Stimulated activated CD4-positive, alpha-beta T cell treated with anti-CD3 and anti-CD28 coated beads, Interleukin-4, amount 100 ng/mL, for 1 hour (primary cell): ENCODE data around the gene RAPGEF6.
"Not testable (repeated sequence)": the region's sequence is repeated elsewhere in the genome, so short reads cannot be mapped to it uniquely, and the experiment has no call there.

ENCODE experiments used
- DNase-seq: peaks from one replicate; pipeline ENCODE4 v3.0.0-alpha.2; 2020

RAPGEF6 gene

DNA sequence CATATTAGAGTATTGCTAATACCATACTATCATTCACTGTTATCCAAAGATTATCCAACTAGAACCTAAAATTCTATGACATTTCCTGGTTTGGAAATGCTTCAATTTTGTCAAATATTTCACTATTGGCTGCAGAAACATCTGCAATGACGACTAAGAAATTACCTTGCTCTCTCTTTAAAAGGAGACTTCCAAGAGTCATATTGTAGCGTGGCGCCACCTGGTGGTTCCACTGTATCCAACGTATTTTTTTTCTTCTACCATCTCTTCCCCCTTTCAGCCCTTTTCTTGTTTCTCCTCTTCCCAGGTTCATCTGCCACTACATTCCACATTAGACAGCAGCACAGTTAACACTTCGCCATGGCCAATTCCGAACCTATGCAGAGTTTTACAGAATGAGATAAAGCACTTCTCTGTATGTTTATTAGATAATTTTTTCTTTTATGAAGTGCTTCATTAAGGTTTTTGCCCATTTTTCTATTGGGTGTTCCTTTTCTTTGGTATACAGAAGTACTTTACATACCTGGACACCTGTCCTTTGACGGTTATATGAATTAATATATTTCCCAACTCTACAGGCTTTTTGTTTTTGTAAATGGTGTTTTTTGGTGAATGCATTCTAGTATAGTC is 217.7 kb downstream of the RAPGEF6 start:
- peak; percentile 86 for DNase-seq

DNA sequence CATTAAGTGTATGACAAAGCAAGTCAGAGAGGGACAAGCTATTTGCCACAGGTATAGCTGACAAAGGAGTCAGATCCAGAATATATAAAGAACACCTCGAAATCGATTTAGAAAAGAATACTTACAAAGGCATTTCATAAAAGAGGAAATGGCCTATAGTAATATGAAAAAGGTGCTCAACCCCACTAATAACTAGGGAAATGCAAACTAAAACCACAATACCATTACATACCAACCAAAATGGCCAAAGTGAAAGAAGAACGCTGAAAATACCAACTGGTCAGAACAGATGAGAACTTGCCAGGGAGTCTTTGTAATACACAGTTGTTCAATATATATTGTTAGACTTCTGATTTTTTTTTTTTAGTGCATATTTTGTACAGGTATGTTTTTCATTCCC is 218.3 kb downstream of the RAPGEF6 start:
- no peak for DNase-seq

DNA sequence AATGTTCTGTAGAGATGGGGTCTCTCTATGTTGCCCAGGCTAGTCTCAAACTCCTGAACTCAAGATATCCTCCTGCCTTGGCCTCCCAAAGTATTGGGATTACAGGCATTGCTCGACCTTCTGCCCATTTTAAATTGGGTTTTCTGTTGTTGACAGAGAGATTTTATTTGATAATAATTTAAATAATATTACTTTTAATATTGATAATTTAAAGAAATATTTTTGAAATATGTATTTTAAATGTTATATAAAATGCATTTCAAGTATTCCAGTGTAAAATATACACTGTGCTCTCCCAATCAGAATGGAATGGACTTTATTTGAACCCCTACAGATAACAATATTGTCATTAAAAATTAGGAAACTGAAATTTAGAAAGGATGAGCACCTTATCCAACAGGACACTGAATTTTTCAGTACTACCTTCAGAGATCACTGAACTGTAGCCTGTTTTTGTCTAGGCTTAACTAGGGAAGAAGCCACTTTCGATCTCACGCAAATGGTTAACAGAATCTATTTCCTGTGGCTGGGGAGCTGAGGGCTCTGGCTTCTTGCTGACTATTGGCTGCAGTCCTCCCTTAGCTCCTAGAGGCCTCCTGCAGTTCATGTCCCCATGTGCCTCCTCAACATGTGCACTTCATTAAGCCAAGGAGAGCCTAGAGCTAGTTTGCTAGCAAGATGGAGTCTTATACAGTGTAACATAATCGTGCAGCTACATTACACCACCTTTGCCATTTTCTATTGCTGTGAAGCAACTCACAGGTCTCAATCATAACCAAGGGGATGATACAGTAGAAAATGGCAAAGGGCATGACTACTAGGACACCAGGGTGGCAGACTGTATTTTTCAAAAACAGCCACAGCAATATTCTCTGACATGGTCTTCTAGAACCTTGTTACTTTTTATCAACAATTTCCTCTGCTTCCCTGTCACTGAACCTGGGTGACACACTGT is 221.1 kb downstream of the RAPGEF6 start:
- DNase-seq = no peak

DNA sequence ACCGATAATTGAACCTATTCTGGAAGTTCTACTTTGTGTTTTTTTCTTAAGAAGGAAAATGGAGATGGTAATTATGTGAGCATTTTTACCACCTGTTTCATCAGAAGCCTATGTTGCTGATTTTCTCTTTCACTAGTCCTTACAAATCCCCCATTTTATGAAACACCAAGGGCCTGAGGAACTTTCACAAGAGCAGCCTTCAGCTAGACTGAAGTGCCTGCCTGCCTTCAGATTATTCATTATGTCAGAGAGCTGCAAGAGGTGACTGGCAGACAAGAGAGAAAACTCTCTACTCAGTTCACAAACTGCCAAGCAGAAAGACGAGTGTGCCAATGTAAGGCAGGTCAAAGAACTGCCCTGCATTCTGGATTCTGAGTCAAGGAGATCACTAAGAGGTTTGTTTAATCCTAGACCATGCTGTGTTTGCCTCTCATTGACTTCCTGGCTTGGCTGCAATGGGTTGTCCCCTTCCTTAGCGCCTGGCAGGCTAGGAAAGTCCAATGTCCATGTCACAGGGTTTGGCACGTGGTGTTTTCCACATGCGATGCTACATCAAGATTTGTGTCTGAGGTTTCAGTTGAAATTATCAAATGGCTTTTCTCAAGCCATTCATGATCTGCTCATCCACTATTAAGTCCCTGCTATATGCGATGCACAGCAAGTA is 227.9 kb downstream of the RAPGEF6 start:
- DNase-seq = no peak

DNA sequence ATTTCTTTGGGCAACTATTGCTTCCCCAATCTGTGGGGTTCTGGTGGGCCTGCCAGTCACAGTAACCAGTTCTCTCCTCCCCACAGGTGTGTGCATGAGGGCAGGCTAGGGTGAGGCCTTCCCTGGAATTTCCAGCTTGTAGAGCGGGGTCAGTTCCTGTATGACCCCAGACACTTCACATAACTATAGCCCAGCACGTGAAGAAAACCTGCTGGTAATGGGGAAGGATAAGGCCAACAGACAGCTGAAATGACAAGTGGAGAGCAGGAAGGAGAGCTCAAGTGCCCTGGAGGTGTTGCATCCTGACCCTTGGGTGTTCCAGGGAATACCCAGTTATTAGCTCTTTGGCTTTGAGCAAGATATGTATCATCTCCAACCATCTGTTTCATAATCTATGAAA is 229.0 kb downstream of the RAPGEF6 start:
- DNase-seq = no peak

DNA sequence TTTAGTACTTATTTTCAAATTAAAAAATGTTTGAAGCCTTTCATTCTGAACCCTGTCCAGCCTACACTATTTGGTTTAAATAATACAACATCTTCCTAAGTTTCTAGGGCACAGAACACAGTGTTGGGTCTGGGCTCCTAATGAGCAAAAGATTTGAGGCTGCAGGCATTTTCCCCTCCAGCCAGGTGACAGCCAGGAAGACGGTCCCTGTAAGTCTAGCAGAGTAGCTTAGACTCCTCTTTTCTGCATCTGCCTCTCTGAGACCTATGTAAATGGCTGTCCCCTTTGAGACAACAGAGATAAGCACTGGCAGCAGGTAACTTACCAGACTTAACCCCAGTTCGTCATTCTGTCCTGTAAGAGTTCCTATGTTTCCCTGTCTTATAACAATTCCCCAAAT is 229.4 kb downstream of the RAPGEF6 start:
- no peak for DNase-seq

DNA sequence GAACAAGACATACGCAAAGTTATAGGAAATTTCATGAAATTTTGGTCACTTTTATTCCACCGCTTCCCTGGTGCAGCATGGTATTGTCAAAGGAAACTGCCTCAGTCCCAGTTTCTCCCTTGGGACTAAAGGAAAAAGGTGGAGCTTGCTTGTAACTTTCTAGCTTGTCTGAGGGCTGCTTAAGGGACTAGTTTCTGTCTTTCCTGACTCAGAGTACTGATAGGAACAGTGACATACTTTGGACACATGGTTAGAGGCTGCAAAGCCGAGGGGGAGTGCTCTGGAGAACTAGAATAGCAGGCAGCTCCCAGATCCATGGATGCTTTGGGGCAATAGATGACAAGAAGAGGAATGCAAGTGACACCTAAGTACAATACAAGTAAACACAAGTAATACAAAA is 234.4 kb downstream of the RAPGEF6 start:
- no peak for DNase-seq

DNA sequence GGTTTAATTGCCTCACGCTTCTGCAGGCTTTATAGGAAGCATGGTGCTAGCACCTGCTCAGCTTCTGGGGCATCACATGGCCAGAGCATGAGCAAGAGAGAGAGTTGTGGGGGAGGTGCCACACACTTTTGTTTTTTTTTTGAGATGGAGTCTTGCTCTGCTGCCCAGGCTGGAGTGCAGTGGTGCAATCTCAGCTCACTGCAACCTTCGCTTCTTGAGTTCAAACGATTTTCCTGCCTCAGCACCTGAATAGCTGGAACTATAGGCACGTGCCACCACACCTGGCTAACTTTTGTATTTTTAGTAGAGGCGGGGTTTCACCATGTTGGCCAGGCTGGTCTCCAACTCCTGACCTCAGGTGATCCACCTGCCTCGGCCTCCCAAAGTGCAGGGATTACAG is 236.0 kb downstream of the RAPGEF6 start:
- DNase-seq = not testable (repeated sequence)

DNA sequence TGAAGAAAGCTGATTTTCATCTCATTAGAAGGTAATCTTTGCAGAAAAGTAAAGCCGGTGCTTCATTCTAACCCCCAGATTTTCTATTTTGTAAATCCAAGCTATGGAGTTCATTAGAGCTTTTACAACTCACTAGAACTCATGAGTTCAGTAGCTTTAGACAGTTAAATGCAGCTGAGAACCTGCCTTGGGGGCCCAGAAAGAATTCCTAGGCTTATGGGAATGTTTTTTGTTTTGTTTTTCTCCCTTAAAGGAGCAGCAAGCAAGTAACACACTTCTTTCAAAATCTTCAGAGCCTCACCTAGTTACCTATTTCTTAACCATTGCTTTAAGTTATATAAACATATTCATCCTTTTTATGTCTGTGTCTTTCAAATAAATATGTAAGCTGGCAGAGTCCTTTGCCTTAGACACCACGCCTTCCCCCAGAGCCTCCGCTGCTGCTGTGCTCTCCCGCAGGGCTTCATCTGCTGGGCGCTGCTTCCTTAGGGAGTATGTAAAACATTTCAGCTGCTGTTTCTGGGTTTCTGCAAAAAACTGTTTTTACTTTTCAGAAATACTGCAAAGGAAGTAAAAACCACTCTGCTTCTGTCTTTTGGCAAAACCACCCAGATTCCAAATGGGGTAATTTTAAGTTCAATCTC is 238.3 kb downstream of the RAPGEF6 start:
- no peak for DNase-seq

DNA sequence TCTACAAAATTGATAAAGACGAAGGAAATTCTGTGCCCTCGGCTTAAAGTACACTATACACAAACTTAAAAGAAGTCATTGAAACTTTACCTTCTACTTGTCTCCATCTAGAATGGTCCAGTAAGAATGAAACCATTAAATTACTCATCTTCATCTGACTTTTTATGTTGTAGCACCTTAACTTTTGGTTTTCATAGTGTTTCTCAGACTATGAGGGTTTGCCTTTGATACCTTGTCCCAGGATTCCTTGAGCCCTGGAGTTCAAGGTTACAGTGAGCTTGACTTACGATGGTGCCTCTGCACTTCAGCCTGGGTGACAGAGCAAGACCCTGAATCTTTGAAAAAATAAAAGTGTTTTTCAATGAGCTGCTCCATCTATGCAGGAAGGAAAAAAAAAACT is 239.0 kb downstream of the RAPGEF6 start:
- no peak for DNase-seq

DNA sequence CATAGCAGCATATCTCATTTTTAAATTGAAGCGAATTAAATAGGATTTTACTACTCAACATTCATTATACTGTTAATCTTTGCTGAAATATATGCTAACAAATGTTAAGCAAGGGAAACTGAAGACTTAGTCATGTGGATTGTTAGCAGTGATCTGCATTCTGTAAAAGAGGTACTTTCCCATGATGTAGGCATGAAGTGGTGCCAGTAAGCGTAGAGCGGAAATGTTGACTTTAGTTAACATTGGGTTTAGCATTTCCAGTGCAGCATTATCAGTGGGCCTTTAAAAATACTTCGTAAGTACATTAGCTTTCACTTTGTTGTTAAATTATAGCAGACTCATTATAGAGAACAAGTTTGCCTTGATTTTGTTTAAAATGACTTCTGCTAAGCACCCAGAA is 240.9 kb downstream of the RAPGEF6 start:
- no peak for DNase-seq

DNA sequence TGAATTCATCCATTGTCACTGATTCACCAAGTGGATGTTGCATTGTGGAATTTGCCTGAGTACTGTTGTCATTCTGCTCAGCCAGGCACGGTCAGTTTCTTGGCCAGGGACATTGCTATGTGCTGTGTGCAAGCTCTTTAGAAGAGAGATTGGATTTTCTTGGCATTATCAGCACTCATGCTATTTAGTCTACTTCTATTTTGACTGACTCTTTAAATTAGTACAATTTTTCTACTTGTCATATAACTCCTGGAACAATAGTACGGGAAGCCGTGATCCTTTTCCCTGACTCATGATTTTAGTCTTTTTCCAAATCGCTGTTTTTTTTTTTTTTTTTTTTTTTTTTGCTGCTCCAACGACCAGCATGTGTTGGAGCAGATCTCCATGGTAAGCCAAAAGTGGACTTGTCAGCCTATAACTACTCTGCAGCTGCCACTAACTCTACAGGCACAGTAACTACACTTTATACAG is 241.5 kb downstream of the RAPGEF6 start:
- no peak for DNase-seq

DNA sequence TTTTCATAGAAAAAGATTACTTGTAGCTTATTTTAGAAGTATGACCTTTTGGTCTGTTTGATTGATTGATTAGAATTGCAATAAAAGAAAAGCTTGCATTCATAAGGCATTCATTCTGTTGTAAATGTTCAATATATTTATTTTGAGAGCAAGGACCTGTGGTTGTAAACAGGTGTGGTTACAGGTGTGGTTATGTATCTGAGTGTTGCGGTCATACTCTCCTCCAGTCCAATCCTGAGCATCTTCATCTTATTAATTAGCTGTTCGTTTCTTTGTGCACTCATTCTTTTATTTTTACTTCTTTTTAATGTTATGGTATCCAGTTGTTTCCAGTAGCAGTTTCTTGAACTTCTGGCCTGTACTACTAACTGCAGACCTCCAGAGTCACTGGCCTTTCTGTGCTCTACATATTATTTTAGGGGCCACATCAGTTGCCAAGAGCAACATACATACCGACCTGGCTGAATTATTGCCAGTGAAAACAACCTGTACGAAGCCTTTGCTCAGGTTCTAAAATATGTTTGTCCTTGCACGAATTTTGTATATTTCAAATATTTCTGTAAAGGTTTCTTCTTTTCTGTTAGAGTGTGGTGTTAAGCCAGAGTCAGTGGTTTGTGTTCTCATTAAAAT is 242.4 kb downstream of the RAPGEF6 start:
- no peak for DNase-seq

DNA sequence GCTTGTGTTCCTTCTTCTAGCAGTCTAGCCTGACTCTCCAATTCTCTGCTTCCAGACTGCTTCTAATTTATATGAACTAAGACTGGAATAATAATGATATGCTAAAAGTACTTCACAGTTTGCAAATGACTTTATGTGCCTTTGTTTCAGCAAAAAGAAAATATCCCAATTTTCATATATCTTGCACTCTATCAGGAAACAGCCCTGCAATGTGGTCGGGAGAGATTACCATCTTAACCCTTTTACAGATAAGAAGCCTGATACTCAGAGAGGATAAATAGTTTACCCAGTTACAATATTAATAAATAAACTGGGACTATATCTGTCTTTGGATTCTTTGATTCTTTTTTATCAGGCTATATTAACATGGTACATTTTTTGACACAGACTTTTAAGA is 245.2 kb downstream of the RAPGEF6 start:
- no peak for DNase-seq

DNA sequence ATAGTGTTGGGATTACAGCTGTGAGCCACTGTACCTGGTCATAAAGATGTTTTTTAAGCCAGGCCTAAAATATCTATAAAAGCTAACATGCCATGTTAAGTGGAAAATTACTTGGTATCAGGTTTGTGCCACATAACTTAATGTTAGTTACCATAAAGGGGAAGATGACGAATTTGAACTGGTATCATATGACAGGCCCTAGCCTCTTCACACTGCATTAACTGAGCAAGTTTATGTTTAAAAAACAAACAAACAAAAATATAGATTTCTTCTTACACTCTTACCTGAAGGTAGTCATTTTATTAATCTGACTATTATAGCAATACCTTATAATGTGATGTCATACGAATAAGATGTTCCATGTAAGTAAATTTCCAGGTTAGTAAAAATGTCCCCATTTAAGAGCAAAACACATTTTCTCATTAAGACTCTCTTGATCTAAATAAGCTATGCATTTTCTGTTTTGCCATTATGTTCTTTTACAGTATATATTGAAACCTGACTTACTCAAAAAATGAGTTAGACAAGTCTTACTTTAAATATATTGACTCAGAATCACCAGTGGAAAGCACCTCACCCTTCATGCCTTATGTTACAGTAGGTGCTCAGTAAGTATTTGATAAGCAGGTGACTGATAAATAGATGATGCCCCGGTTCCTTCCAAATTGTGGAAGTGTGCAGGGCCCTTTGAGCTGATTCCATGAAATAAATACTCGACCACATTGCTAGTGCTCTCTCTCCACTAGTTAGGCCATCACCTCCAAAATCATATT is 245.7 kb downstream of the RAPGEF6 start:
- no peak for DNase-seq

DNA sequence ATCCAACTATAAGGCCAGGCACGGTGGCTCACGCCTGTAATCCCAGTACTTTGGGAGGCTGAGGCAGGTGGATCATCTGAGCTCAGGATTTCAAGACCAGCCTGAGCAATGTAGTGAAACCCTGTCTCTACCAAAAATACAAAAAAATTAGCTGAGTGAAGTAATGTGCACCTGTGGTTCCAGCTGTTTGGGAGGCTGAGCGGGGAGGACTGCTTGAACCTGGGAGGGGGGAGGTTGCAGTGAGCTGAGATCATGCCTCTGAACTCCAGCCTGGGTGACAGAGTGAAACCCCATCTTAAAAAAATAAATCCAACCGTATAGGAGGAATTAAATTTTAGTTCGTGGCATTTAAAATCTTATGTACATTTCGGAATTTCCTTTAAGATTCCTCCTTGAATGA is 247.8 kb downstream of the RAPGEF6 start:
- no peak for DNase-seq

DNA sequence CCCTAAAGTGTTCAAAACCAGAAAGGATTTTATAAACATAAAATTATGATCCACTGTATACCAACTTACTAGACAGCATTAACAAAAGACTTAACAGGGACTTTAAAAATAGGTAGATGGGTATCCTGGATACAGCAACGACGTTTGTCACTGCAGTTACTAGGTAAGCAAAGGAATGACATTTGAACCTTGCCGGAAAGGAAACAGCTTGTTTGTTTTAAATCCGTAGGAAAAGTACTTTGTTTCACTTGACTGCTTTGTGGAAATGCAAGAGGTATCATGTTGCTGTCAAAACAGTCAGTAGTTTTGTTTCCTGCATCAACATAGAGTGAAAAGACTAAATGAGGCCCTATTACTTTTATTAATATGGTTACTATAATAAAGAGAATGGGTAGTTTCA is 248.2 kb downstream of the RAPGEF6 start:
- DNase-seq = no peak

DNA sequence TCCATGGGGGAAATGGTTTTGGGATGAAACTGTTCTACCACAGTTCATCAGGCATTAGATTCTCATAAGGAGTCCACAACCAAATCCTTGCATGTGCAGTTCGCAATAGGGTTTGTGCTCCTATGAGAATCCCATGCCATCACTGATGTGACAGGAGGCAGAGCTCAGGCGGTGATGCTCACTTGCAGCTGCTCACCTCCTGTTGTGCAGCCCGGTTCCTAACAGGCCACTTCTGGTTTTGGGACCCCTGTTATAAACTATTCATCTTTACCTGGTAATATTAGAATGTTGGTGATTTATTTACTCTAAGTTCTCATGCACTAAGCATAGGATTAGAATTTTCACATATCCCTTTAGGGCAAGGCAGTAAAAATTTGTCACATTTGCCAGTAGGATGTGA is 248.9 kb downstream of the RAPGEF6 start:
- no peak for DNase-seq

DNA sequence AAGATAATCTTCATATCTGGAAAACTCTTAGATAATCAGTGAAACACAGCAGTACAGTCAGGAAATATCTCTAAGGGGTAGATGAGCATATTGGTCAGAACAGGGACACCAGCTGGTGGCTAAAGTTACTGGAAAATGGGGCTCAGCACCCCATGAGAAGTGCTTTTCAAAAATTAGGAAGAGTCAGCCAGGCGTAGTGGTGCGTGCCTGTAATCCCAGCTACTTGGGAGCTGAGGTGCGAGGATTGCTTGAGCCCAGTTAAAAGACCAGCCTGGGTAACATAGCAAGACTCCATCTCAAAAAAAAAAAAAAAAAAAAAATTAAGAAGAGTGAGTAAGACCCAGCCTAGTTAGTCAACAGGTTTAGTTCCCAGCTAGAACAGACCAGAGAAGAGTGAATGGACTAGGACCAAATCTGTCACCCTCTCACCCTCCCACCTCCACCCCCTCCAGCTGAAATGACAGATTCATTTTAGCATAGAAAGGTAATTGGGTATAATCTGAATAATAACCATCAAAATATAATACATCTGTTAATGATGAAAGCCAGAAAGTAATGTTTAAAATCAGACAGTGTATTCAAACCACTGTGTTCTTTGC is 250.3 kb downstream of the RAPGEF6 start:
- peak; percentile 53 for DNase-seq

DNA sequence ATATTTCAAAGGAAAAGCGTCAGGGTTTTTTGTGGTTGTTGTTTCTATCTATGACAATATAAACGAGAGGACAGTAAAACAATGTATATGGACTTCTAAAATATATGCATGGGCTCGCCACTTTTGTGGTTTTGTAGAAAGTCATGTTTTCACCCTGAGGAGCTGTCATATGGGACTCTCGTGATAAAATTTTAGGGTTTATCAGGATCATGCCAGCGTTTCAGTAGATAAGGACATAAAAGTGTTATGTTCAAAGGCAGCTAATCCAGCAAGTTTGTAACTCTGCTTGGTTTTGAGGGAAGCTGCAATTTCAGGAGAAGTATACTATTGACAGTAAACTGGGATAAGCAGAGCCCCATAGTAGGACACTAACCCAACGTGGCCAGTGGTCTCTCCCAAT is 250.9 kb downstream of the RAPGEF6 start:
- DNase-seq = no peak
